ENCODE results near the gene ST7L. TPM values are rescaled to one million over a fixed set of nuclear protein-coding genes. Genes with fewer than 3 reads are reported as not detected.
"Not testable (repeated sequence)": the region's sequence is repeated elsewhere in the genome, so short reads cannot be mapped to it uniquely, and the experiment has no call there.

Gene ST7L
- total and polyA plus RNA-seq, 8 donors: 9.0 to 16.9 (median 11.2) TPM

- intact Hi-C loops (cut with DNase I): no loop called here
- 67 to 75% methylated on average over 6 of the region's 6 CpGs for WGBS, 2 donors
- Histone ChIP-seq H3K27me3 (no peaks in the 10 kb centered on the region), H3K4me1 (no peaks in the 10 kb centered on the region), H3K4me3 (no peak overlapping the region), H3K9me3 (no peaks in the 10 kb centered on the region), H3K27ac (no peak overlapping the region), H3K36me3 (no peaks in the 10 kb centered on the region)
- no peak for DNase-seq
- no peak for ATAC-seq
- FAIRE-seq: no peak
- no peak for TF ChIP-seq CTCF (IDR thresholded peaks at IDR 0.05)
Measured at GRCh38 chr1:112493351-112493750, 125.6 kb downstream of the ST7L start.

GRCh38 chr1:112492076-112492475 lies 126.9 kb downstream of the ST7L start:
- Histone ChIP-seq H3K4me3 (no peak overlapping the region), H3K27me3 (no peaks in the 10 kb centered on the region), H3K27ac (no peak overlapping the region), H3K9me3 (no peaks in the 10 kb centered on the region), H3K4me1 (no peaks in the 10 kb centered on the region), H3K36me3 (no peaks in the 10 kb centered on the region)
- DNase-seq (no peak), FAIRE-seq (no peak), ATAC-seq (no peak)
- 88 to 93% methylated on average over 1 of the region's 1 CpG for WGBS, 2 donors
- TF ChIP-seq CTCF (IDR thresholded peaks at IDR 0.05): no peak
- intact Hi-C loops (cut with DNase I): no loop called here

GRCh38 chr1:112488141-112488540 lies 130.8 kb downstream of the ST7L start:
- no peaks in the 10 kb centered on the region for H3K27me3 ChIP-seq
- H3K4me1 ChIP-seq: no peaks in the 10 kb centered on the region
- WGBS, 2 donors: 89 to 92% methylated on average over 5 of the region's 5 CpGs
- intact Hi-C loops (cut with DNase I): no loop called here
- H3K4me3 ChIP-seq: no peak overlapping the region
- no peak overlapping the region for H3K27ac ChIP-seq
- no peaks in the 10 kb centered on the region for H3K9me3 ChIP-seq
- ATAC-seq (no peak), DNase-seq (no peak), FAIRE-seq (no peak)
- TF ChIP-seq CTCF (IDR thresholded peaks at IDR 0.05): no peak
- no peaks in the 10 kb centered on the region for H3K36me3 ChIP-seq

- FAIRE-seq; H3K36me3 ChIP-seq; H3K4me1 ChIP-seq; ATAC-seq; intact Hi-C loops (cut with DNase I); H3K27me3 ChIP-seq; H3K9me3 ChIP-seq; H3K27ac ChIP-seq; H3K4me3 ChIP-seq; DNase-seq: not testable (repeated sequence)
- WGBS, 2 donors: 77 to 91% methylated on average over 6 of the region's 6 CpGs
Measured at GRCh38 chr1:112487686-112488085, 131.3 kb downstream of the ST7L start.

GRCh38 chr1:112486063-112486462 lies 132.9 kb downstream of the ST7L start:
- ATAC-seq; H3K4me1 ChIP-seq; H3K9me3 ChIP-seq; FAIRE-seq; H3K27ac ChIP-seq; H3K27me3 ChIP-seq; H3K4me3 ChIP-seq; intact Hi-C loops (cut with DNase I); H3K36me3 ChIP-seq; DNase-seq: not testable (repeated sequence)
- whole genome bisulfite sequencing, 2 donors: 90 to 100% methylated on average over 1 of the region's 1 CpG

- no peak for DNase-seq
- intact Hi-C loops (cut with DNase I): no loop called here
- Histone ChIP-seq H3K36me3 (no peaks in the 10 kb centered on the region), H3K27ac (no peak overlapping the region), H3K9me3 (no peaks in the 10 kb centered on the region), H3K4me1 (no peaks in the 10 kb centered on the region), H3K4me3 (no peak overlapping the region), H3K27me3 (no peaks in the 10 kb centered on the region)
- no peak for TF ChIP-seq CTCF (IDR thresholded peaks at IDR 0.05)
- WGBS, 2 donors: 91 to 92% methylated on average over 1 of the region's 1 CpG
- no peak for ATAC-seq
- no peak for FAIRE-seq
Measured at GRCh38 chr1:112478314-112478713, 140.6 kb downstream of the ST7L start.

Data from pancreas (tissue), 10 donors.